ENCODE measurements around the gene CCNJL. TPM values are rescaled to one million over a fixed set of nuclear protein-coding genes. Genes with fewer than 3 reads are reported as not detected.

CCNJL gene
- total RNA-seq, 4 donors from 2014 or later, result 0.15 to 0.18 TPM; not detected in 2

DNA sequence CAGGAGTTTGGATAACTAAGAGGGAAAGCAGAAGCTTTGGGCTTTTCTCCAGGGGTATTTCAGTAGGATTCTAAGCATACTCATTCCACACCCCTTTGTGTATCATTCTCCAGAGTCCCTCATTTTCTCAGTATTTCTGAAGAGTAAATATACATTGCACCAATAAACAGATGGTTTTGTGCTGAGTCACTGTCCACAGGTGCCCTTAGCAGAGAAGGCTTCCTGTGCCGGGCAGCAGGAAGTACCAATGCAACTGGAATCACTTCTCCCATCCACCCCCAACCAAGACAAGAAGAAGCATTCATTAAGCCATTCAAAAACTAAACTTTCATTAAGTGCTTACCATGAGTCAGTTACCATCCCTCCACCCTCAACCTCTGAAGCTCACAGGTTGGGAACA, 3.6 kb upstream of the CCNJL start:
- ATAC-seq (no peak), DNase-seq (no peak)
- H3K9me3 ChIP-seq, result no peaks in the 10 kb centered on the region
- intact Hi-C loops (cut with DNase I; ENCODE audit: low total_unique reads), result no loop called here
- no peaks in the 10 kb centered on the region for H3K36me3 ChIP-seq
- in situ Hi-C loops (cut with MboI; ENCODE audit: low sequenced_read_pairs in 4 of 4), result no loop called here
- peaks cover 0 to 5% of the 10 kb centered on the region in 2 donors for H3K4me1 ChIP-seq
- peaks cover 23 to 28% (median 23%) of the 10 kb centered on the region in 3 donors for H3K27me3 ChIP-seq
- no peak overlapping the region for H3K27ac ChIP-seq
- no peak overlapping the region for H3K4me3 ChIP-seq
- no peak for TF ChIP-seq POLR2A (IDR thresholded peaks at IDR 0.05)
- TF ChIP-seq, protein P1, sequence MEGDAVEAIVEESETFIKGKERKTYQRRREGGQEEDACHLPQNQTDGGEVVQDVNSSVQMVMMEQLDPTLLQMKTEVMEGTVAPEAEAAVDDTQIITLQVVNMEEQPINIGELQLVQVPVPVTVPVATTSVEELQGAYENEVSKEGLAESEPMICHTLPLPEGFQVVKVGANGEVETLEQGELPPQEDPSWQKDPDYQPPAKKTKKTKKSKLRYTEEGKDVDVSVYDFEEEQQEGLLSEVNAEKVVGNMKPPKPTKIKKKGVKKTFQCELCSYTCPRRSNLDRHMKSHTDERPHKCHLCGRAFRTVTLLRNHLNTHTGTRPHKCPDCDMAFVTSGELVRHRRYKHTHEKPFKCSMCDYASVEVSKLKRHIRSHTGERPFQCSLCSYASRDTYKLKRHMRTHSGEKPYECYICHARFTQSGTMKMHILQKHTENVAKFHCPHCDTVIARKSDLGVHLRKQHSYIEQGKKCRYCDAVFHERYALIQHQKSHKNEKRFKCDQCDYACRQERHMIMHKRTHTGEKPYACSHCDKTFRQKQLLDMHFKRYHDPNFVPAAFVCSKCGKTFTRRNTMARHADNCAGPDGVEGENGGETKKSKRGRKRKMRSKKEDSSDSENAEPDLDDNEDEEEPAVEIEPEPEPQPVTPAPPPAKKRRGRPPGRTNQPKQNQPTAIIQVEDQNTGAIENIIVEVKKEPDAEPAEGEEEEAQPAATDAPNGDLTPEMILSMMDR (IDR thresholded peaks at IDR 0.05 in 4 of 5, conservative IDR thresholded peaks at IDR 0.05 in 1 of 5), result no peak

DNA sequence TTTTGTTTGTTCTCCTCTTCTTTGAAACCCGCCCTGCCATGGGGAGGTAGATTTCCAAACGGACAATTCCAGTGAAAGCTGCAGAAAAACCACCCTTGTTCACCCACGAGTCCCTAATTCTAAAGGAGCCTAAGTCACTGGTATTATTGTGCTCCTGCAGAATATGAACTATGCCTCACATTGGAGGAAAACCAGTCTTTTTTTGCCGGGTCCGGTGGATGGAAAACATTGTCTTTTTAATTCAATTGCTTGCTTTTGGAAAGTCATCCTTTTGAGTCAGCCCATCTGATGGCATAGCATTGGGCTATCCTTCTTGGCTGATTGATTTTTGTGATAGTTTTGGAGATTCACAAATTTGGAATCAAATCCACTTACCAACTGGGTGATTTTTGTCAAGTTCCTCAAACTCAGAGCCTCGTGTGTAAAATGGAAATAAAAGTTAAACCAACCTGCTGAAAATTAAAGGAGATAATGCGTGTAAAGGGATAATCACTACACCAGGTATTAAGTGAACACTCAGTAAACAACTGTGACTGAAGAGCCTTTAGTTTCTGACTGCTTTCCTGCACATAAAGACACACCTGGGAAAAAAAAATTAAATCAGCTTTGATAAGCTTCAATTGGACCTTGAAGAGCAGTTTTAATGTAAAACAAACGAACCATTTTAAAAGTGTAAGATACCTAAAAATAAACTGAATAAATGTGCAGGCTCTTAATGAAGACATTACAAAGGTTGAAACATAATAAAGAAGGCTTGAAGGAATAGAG, 780 bp upstream of the CCNJL start:
- no peak for ATAC-seq
- H3K4me1 ChIP-seq, result peaks cover 0 to 5% of the 10 kb centered on the region in 2 donors
- peaks cover 23 to 29% (median 24%) of the 10 kb centered on the region in 3 donors for H3K27me3 ChIP-seq
- TF ChIP-seq POLR2A (IDR thresholded peaks at IDR 0.05), result no peak
- TF ChIP-seq, protein P1 (IDR thresholded peaks at IDR 0.05 in 4 of 5, conservative IDR thresholded peaks at IDR 0.05 in 1 of 5), result no peak
- intact Hi-C loops (cut with DNase I; ENCODE audit: low total_unique reads), result no loop called here
- no peak for DNase-seq
- peak overlapping the region; percentile 52 to 60 (median 59) for H3K4me3 ChIP-seq
- H3K9me3 ChIP-seq, result no peaks in the 10 kb centered on the region
- in situ Hi-C loops (cut with MboI; ENCODE audit: low sequenced_read_pairs in 4 of 4), result no loop called here
- H3K27ac ChIP-seq, result no peak overlapping the region
- no peaks in the 10 kb centered on the region for H3K36me3 ChIP-seq

DNA sequence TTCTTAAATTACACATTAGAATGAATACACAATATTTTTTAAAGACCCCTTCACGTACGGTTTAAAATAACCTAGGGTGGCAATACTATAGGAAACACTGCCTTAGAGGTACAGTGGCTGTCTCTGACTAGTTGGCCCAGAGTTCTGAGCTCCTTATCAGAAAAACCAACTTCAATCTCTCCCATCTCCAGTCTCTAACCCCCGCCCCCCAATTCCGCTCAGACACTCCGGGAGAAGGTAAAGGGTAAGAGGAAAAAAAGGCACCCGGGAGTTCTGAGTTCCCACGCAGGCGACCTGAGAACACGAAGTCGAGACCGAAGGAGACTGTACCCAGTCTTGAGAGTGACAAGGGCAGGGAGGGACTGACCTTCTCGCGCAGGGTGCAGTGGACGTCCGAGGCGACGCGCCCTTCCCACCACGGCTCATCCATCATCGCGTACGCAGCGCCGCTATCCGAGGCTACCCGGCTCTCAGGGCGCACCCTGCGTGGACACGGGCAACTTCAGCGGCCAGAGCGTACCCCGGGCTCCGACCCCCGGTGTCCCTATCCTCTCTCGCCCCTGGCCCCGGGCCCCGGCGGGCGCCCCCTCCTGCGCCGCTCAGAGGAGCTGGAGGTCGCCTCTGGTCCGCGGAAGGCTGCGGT, 752 bp downstream of the CCNJL start:
- no peak overlapping the region for H3K27ac ChIP-seq
- ATAC-seq, result no peak
- H3K4me3 ChIP-seq, result peak overlapping the region; percentile 52 to 60 (median 59)
- peaks cover 23 to 29% (median 24%) of the 10 kb centered on the region in 3 donors for H3K27me3 ChIP-seq
- peaks cover 0 to 5% of the 10 kb centered on the region in 2 donors for H3K4me1 ChIP-seq
- DNase-seq, result no peak
- intact Hi-C loops (cut with DNase I; ENCODE audit: low total_unique reads), result no loop called here
- H3K36me3 ChIP-seq, result no peaks in the 10 kb centered on the region
- TF ChIP-seq POLR2A (IDR thresholded peaks at IDR 0.05), result no peak
- TF ChIP-seq, protein P1 (IDR thresholded peaks at IDR 0.05 in 4 of 5, conservative IDR thresholded peaks at IDR 0.05 in 1 of 5), result no peak
- H3K9me3 ChIP-seq, result no peaks in the 10 kb centered on the region
- in situ Hi-C loops (cut with MboI; ENCODE audit: low sequenced_read_pairs in 4 of 4), result no loop called here

- no peak overlapping the region for H3K27ac ChIP-seq
- DNase-seq (no peak), ATAC-seq (no peak)
- no peaks in the 10 kb centered on the region for H3K36me3 ChIP-seq
- no peak overlapping the region for H3K4me3 ChIP-seq
- in situ Hi-C loops (cut with MboI; ENCODE audit: low sequenced_read_pairs in 4 of 4) (no loop called here), intact Hi-C loops (cut with DNase I; ENCODE audit: low total_unique reads) (no loop called here)
- H3K9me3 ChIP-seq, result no peaks in the 10 kb centered on the region
- no peak for TF ChIP-seq POLR2A (IDR thresholded peaks at IDR 0.05)
- TF ChIP-seq, protein P1 (IDR thresholded peaks at IDR 0.05 in 4 of 5, conservative IDR thresholded peaks at IDR 0.05 in 1 of 5), result no peak
- H3K27me3 ChIP-seq, result peaks cover 23 to 29% (median 24%) of the 10 kb centered on the region in 3 donors
- peaks cover 0 to 5% of the 10 kb centered on the region in 2 donors for H3K4me1 ChIP-seq
These were observed 1.6 kb downstream of the CCNJL start for GRCh38 chr5:160310552-160311295.
